Panc1 (cell line): ENCODE data around the gene SHC4. TPM values are rescaled to one million over a fixed set of nuclear protein-coding genes. Genes with fewer than 3 reads are reported as not detected.

Source experiments
- ATAC-seq: fragments of 200-7000 bp; cut with Tn5 transposase; 2 replicates; pipeline ENCODE4 v1.9.1; 2020; ENCODE audit warnings: mild to moderate bottlenecking, moderate library complexity
- BruUV-seq: library from RNA; stranded (reverse); fragments of 400-500 nt; replicated peaks from 2 replicates; lab custom pipeline; 2021; lab: Mats Ljungman, UMichigan
- CTCF ChIA-PET: fragments of 300-600 bp; sonication (Branson Sonifier 250); formaldehyde crosslinking; loops from one replicate; lab custom pipeline; 2022; ENCODE audit warnings: antibody characterized with exemption; lab: Charles Lee
- POLR2A ChIA-PET: fragments of 300-600 bp; sonication (Branson Sonifier 250); formaldehyde crosslinking; loops from one replicate; lab custom pipeline; 2022; ENCODE audit warnings: antibody characterized with exemption; lab: Charles Lee
- DNase-seq: peaks from one replicate; pipeline ENCODE4 v3.0.0-alpha.2; 2010; ENCODE audit warnings: low read depth, low spot score
- H3K27ac ChIP-seq: 2 replicates; pipeline ENCODE4 v1.5.1; 2011; ENCODE audit warnings: mild to moderate bottlenecking, low read length, inconsistent platforms
- H3K27me3 ChIP-seq: fragments of 200-500 bp; sonication (Bioruptor generic); 2 replicates; pipeline ENCODE4 v1.6.0; 2014; ENCODE audit warnings: low read length, inconsistent platforms; ENCODE audit not compliant: control insufficient read depth, insufficient read depth
- H3K36me3 ChIP-seq: fragments of 200-500 bp; sonication (Bioruptor generic); 2 replicates; pipeline ENCODE4 v1.5.1; 2014; ENCODE audit warnings: inconsistent platforms, mild to moderate bottlenecking, low read length, moderate library complexity; ENCODE audit not compliant: control insufficient read depth, insufficient read depth
- H3K4me1 ChIP-seq: 2 replicates; pipeline ENCODE4 v1.5.1; 2011; ENCODE audit warnings: inconsistent platforms, mild to moderate bottlenecking, low read length, moderate library complexity; ENCODE audit not compliant: control insufficient read depth, insufficient read depth
- H3K4me3 ChIP-seq, 2 experiments: 2 replicates each; pipeline ENCODE4 v1.5.1; 2011 to 2012; ENCODE audit warnings: low read depth in 2 of 2, low read length in 2 of 2, mild to moderate bottlenecking in 2 of 2, inconsistent platforms in 1 of 2, moderate library complexity in 1 of 2
- H3K9me3 ChIP-seq: fragments of 200-500 bp; sonication (Bioruptor generic); 2 replicates; pipeline ENCODE4 v1.5.1; 2014; ENCODE audit warnings: low read depth, mild to moderate bottlenecking, inconsistent platforms, low read length, moderate library complexity; ENCODE audit not compliant: control insufficient read depth, insufficient read depth
- POLR2AphosphoS5 ChIP-seq: IDR thresholded peaks from 2 replicates; pipeline ENCODE4 v1.6.1; 2012; ENCODE audit warnings: mild to moderate bottlenecking, low read depth, low read length, moderate library complexity
- SIN3A ChIP-seq: IDR thresholded peaks from 2 replicates; pipeline ENCODE4 v1.6.1; 2012; ENCODE audit warnings: low read depth, mild to moderate bottlenecking, low read length, moderate library complexity, borderline replicate concordance; ENCODE audit not compliant: insufficient read depth
- TCF7L2 ChIP-seq: IDR thresholded peaks from 2 replicates; pipeline ENCODE4 v1.6.1; 2011; ENCODE audit warnings: mild to moderate bottlenecking, low read depth, low read length, inconsistent platforms
- in situ Hi-C: cut with HindIII; loops from 2 replicates; pipeline ENCODE4 v1.10.0; 2016; ENCODE audit warnings: low sequenced_read_pairs, low pct_unique_long_range_greater_than_20kb
- intact Hi-C: fragments of 100-400 bp; cut with micrococcal nuclease; formaldehyde crosslinking; loops from one replicate; pipeline ENCODE4 v1.10.0; 2022; ENCODE audit not compliant: unreplicated experiment
- total RNA-seq: library from RNA; stranded (reverse); gene quantifications from one replicate; pipeline ENCODE4 v1.2.1, GENCODE V29; 2021; ENCODE audit not compliant: unreplicated experiment
- TF ChIP-seq, protein P1 (sequence below), 2 experiments: IDR thresholded peaks; 2 replicates each; pipeline ENCODE4 v1.6.1; 2011 to 2012; ENCODE audit warnings: low read depth in 2 of 2, control low read depth in 1 of 2, low read length in 1 of 2, mild to moderate bottlenecking in 1 of 2, moderate library complexity in 1 of 2; ENCODE audit not compliant: insufficient read depth in 1 of 2
- TF ChIP-seq, protein P2 (sequence below): fragments of 450-650 bp; IDR thresholded peaks from 2 replicates; pipeline ENCODE4 v1.5.1; 2017; ENCODE audit warnings: mild to moderate bottlenecking

Gene SHC4
- total RNA-seq, 1 experiment from 2014 or later: 0.10 TPM

DNA sequence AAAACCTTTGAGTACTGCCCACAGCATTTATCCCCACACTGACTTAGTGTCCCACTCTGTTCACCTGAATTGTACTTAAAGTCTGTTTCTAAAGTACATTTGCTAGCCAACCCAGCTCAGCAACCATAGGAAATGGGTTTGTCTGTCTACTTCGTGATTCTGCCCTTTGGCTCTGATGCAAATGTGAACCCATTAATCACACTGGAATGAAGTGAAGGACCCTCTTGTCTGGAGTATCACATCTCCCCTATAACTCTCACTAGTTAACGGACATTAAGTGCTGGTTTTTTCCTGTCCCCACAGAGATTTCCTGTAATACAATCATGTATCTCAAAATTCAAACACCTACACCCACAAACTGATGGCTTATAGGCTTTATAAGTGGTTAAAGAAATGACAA is 65.3 kb downstream of the SHC4 start:
- TF ChIP-seq POLR2AphosphoS5 (no peak), TCF7L2 (no peak), SIN3A (no peak)
- TF ChIP-seq, protein P1, sequence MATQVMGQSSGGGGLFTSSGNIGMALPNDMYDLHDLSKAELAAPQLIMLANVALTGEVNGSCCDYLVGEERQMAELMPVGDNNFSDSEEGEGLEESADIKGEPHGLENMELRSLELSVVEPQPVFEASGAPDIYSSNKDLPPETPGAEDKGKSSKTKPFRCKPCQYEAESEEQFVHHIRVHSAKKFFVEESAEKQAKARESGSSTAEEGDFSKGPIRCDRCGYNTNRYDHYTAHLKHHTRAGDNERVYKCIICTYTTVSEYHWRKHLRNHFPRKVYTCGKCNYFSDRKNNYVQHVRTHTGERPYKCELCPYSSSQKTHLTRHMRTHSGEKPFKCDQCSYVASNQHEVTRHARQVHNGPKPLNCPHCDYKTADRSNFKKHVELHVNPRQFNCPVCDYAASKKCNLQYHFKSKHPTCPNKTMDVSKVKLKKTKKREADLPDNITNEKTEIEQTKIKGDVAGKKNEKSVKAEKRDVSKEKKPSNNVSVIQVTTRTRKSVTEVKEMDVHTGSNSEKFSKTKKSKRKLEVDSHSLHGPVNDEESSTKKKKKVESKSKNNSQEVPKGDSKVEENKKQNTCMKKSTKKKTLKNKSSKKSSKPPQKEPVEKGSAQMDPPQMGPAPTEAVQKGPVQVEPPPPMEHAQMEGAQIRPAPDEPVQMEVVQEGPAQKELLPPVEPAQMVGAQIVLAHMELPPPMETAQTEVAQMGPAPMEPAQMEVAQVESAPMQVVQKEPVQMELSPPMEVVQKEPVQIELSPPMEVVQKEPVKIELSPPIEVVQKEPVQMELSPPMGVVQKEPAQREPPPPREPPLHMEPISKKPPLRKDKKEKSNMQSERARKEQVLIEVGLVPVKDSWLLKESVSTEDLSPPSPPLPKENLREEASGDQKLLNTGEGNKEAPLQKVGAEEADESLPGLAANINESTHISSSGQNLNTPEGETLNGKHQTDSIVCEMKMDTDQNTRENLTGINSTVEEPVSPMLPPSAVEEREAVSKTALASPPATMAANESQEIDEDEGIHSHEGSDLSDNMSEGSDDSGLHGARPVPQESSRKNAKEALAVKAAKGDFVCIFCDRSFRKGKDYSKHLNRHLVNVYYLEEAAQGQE (IDR thresholded peaks at IDR 0.05; ENCODE audit: insufficient read depth in 1 of 2, low read depth in 2 of 2, low read length in 1 of 2): no peak
- TF ChIP-seq, protein P2, sequence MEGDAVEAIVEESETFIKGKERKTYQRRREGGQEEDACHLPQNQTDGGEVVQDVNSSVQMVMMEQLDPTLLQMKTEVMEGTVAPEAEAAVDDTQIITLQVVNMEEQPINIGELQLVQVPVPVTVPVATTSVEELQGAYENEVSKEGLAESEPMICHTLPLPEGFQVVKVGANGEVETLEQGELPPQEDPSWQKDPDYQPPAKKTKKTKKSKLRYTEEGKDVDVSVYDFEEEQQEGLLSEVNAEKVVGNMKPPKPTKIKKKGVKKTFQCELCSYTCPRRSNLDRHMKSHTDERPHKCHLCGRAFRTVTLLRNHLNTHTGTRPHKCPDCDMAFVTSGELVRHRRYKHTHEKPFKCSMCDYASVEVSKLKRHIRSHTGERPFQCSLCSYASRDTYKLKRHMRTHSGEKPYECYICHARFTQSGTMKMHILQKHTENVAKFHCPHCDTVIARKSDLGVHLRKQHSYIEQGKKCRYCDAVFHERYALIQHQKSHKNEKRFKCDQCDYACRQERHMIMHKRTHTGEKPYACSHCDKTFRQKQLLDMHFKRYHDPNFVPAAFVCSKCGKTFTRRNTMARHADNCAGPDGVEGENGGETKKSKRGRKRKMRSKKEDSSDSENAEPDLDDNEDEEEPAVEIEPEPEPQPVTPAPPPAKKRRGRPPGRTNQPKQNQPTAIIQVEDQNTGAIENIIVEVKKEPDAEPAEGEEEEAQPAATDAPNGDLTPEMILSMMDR: no peak
- Histone ChIP-seq H3K36me3 (no peaks in the 10 kb centered on the region), H3K4me1 (no peaks in the 10 kb centered on the region), H3K27me3 (no peaks in the 10 kb centered on the region), H3K27ac (no peak overlapping the region), H3K4me3 (no peak overlapping the region), H3K9me3 (no peaks in the 10 kb centered on the region)
- in situ Hi-C loops: no loop called here
- ATAC-seq (no peak), DNase-seq (no peak)
- ChIA-PET POLR2A (no interaction called here), CTCF (no interaction called here)
- intact Hi-C loops: no loop called here
- BruUV-seq: no TSS peak

DNA sequence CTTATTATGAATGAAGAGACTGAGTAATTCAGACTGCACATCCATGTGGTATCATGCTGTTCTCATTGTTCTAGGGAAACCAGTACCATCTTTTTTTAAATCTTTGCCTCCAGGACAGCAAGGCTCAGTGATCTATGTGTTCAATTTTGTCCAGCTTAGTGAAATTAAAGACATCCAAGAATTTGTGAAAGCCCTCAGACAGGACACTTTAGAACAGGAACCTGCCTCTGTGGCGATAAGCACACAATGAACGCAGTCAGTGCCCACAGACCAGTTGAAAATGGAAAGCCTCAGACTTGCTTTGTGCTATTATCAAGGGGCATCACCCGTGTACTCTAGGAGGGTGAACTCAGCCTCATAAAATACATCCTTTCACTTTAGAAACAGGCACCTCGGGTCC is 65.7 kb downstream of the SHC4 start:
- intact Hi-C loops: no loop called here
- DNase-seq (no peak), ATAC-seq (no peak)
- in situ Hi-C loops: no loop called here
- ChIA-PET POLR2A (no interaction called here), CTCF (no interaction called here)
- TF ChIP-seq SIN3A (no peak), POLR2AphosphoS5 (no peak), TCF7L2 (no peak)
- TF ChIP-seq, protein P1 (IDR thresholded peaks at IDR 0.05; ENCODE audit: insufficient read depth in 1 of 2, low read depth in 2 of 2, low read length in 1 of 2): no peak
- TF ChIP-seq, protein P2: no peak
- no peaks in the 10 kb centered on the region for H3K4me1 ChIP-seq
- H3K9me3 ChIP-seq: no peaks in the 10 kb centered on the region
- H3K4me3 ChIP-seq: no peak overlapping the region
- H3K27ac ChIP-seq: no peak overlapping the region
- no peaks in the 10 kb centered on the region for H3K27me3 ChIP-seq
- no peaks in the 10 kb centered on the region for H3K36me3 ChIP-seq
- BruUV-seq: no TSS peak
